Measurements from ENCODE around the gene RAB6D. TPM values are rescaled to one million over a fixed set of nuclear protein-coding genes. Genes with fewer than 3 reads are reported as not detected.
"Not testable (repeated sequence)": the region's sequence is repeated elsewhere in the genome, so short reads cannot be mapped to it uniquely, and the experiment has no call there.

RAB6D gene
- not detected in 2 replicates for polyA plus RNA-seq (2011; rRNA removed)
- polyA minus RNA-seq (2011; rRNA and poly(A)+ RNA removed), result not detected in 2 replicates

- POLR2A ChIA-PET; CTCF ChIA-PET; H3K27me3 ChIP-seq (ENCODE audit: control insufficient read depth, insufficient read depth, low read length); DNase-seq (ENCODE audit: low read depth); H3K36me3 ChIP-seq (ENCODE audit: control insufficient read depth, insufficient read depth, low read length): not testable (repeated sequence)
- peak within 1 kb of the TSS; percentile 8; the same call in 1 of the 2 replicates for H3K4me3 ChIP-seq (ENCODE audit: low read depth, low read length)
Observed at GRCh38 chr2:131363703-131364186, at the start of gene RAB6D. Gene RAB6D, minus strand, starts transcription at chr2:131364168. Its CDS starts 448 bp downstream, at chr2:131363720.

GRCh38 chr2:131413148-131413747 lies 49.3 kb upstream of the RAB6D start:
- DNase-seq (ENCODE audit: low read depth), result no peak
- TF ChIP-seq CTCF (IDR thresholded peaks at IDR 0.05; ENCODE audit: insufficient read depth, low read depth, low read length), result peak; percentile 68
- CTCF ChIA-PET, result interaction anchor here (0.9 to 5.0 kb wide), 15 partner anchors 8 to 388 kb away, joined by 3 to 58 read pairs (median 5); no protein-coding TSS in a partner anchor
- POLR2A ChIA-PET, result no interaction called here
- Histone ChIP-seq H3K36me3 (ENCODE audit: control insufficient read depth, insufficient read depth, low read length) (no peaks in the 10 kb centered on the region), H3K4me3 (ENCODE audit: low read depth, low read length) (no peak overlapping the region), H3K27me3 (ENCODE audit: control insufficient read depth, insufficient read depth, low read length) (peaks cover 2% of the 10 kb centered on the region; the same call in 1 of the 2 replicates)

DNA sequence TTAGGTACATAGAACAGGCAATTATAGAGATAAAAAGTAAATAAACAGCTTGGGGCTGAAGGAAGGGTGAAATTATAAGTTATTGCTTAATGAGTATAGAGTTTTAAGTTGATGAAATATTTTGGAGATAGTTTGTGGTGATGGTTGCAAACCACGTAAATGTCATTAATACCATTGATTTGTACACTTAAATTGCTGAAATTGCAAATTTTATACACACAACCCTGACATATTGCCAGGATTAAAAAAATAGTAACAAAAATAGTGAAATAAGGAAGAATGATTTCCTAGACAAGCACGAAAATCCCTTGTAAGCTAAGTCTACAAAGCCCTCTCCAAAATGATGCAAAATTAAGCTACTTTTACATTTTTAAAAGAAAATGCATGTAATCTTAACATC lies 46.2 kb upstream of the RAB6D start:
- H3K4me3 ChIP-seq (ENCODE audit: low read depth, low read length), result no peak overlapping the region
- ChIA-PET CTCF (interaction anchor here (5.0 kb wide), 1 partner anchor 263 kb away, joined by 58 read pairs; no protein-coding TSS in a partner anchor), POLR2A (no interaction called here)
- DNase-seq (ENCODE audit: low read depth), result no peak
- H3K36me3 ChIP-seq (ENCODE audit: control insufficient read depth, insufficient read depth, low read length), result no peaks in the 10 kb centered on the region
- H3K27me3 ChIP-seq (ENCODE audit: control insufficient read depth, insufficient read depth, low read length), result peaks cover 5% of the 10 kb centered on the region
- no peak for TF ChIP-seq CTCF (IDR thresholded peaks at IDR 0.05; ENCODE audit: insufficient read depth, low read depth, low read length)

DNA sequence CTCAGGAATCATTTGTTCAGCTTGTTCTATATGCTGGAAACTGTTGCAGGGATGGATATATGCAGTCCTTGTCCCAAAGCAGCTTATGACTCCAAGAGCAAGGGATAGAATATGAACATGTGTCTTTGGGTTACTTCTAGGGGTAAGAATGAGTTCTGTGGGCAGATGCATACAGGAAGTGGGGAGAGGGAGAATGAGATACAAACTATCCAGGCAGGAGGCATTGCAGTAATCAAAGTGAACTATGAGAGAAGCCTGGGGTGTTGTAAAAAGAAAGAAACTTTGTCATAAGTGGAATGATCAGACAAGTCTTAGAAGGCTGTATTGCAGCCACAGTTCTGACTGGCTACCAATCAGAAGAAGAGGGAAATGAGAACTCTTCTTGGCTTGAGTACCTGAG lies 44.8 kb upstream of the RAB6D start:
- Histone ChIP-seq H3K4me3 (ENCODE audit: low read depth, low read length) (no peak overlapping the region), H3K27me3 (ENCODE audit: control insufficient read depth, insufficient read depth, low read length) (peaks cover 6% of the 10 kb centered on the region), H3K36me3 (ENCODE audit: control insufficient read depth, insufficient read depth, low read length) (no peaks in the 10 kb centered on the region)
- no peak for TF ChIP-seq CTCF (IDR thresholded peaks at IDR 0.05; ENCODE audit: insufficient read depth, low read depth, low read length)
- no peak for DNase-seq (ENCODE audit: low read depth)
- ChIA-PET POLR2A (no interaction called here), CTCF (interaction anchor here (2.3 kb wide), 1 partner anchor 264 kb away, joined by 13 read pairs; no protein-coding TSS in a partner anchor)

DNA sequence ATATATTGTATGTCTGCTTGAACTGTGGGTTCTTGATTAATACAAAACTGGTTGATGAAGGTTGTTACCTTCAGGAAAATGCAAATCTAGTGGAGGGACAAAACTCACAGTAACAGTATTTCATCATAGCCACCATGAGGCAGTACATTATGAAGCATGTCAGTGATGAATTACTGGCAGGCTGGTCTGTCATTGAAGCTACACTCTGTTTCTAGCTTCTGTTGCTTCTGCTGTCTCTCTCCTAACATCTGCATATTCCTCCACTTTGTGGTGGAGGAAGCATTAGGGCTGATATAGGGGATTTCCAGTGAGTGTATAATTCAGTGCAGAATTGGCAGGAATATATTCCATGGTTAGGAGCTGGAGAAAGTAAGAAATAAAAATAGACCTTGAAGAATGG lies 44.2 kb upstream of the RAB6D start:
- no peaks in the 10 kb centered on the region for H3K36me3 ChIP-seq (ENCODE audit: control insufficient read depth, insufficient read depth, low read length)
- CTCF ChIA-PET, result interaction anchor here (2.3 kb wide), 1 partner anchor 265 kb away, joined by 13 read pairs; no protein-coding TSS in a partner anchor
- no peak for TF ChIP-seq CTCF (IDR thresholded peaks at IDR 0.05; ENCODE audit: insufficient read depth, low read depth, low read length)
- POLR2A ChIA-PET, result no interaction called here
- no peak overlapping the region for H3K4me3 ChIP-seq (ENCODE audit: low read depth, low read length)
- peaks cover 6% of the 10 kb centered on the region for H3K27me3 ChIP-seq (ENCODE audit: control insufficient read depth, insufficient read depth, low read length)
- no peak for DNase-seq (ENCODE audit: low read depth)
